Activated CD4-positive, alpha-beta memory T cell treated with anti-CD3 and anti-CD28 coated beads for 36 hours (primary cell): ENCODE data around the gene PALMD. TPM values are rescaled to one million over a fixed set of nuclear protein-coding genes. Genes with fewer than 3 reads are reported as not detected.

Experiments used
- CTCF ChIA-PET: fragments of 350-600 bp; sonication (Branson Sonifier 250); formaldehyde crosslinking; loops from one replicate; lab custom pipeline; 2021; ENCODE audit warnings: antibody characterized with exemption, inconsistent platforms; lab: Charles Lee
- POLR2A ChIA-PET: fragments of 350-600 bp; sonication (Branson Sonifier 250); formaldehyde crosslinking; loops from one replicate; lab custom pipeline; 2021; ENCODE audit warnings: antibody characterized with exemption; lab: Charles Lee
- DNase-seq: peaks from one replicate; pipeline ENCODE4 v3.0.0-alpha.2; 2020
- H3K27ac Mint-ChIP-seq: one replicate; pipeline ENCODE4 v1.8.0; 2021; ENCODE audit warnings: mixed read lengths
- H3K27me3 Mint-ChIP-seq: one replicate; pipeline ENCODE4 v1.8.0; 2021; ENCODE audit warnings: mixed read lengths
- H3K36me3 Mint-ChIP-seq: one replicate; pipeline ENCODE4 v1.8.0; 2021; ENCODE audit warnings: mixed read lengths
- H3K4me1 Mint-ChIP-seq: one replicate; pipeline ENCODE4 v1.8.0; 2021; ENCODE audit warnings: low read depth, mixed read lengths
- H3K4me3 Mint-ChIP-seq: one replicate; pipeline ENCODE4 v1.8.0; 2021; ENCODE audit warnings: mild to moderate bottlenecking, mixed read lengths
- H3K9me3 Mint-ChIP-seq: one replicate; pipeline ENCODE4 v1.8.0; 2021; ENCODE audit warnings: mixed read lengths
- intact Hi-C: fragments of 100-400 bp; cut with micrococcal nuclease; formaldehyde crosslinking; loops from one replicate; pipeline ENCODE4 v1.15.1; 2023
- total RNA-seq, 2 experiments: library from RNA; stranded (reverse); gene quantifications; one replicate each; pipeline ENCODE4 v1.2.3, GENCODE V29; 2021

PALMD gene
- total RNA-seq, 2 experiments from 2014 or later, result not detected

DNA sequence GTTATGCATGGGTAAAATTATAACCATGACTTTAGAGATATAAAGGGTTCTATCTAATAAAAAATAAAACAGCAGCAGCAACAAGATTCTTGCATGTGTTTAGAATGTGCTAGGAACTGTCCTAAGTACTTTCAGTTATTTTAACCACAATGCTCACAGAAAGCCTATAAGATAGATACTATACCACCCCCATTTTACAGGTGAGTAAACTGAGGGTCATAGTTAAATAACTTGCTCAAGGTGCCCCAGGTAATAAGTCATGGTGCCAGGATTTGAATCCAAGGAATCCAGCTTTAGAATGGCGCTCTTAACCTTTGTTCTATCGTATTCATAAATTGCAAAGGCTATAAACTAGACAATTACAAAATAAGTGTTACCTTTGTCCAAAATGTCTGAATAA is 67.1 kb downstream of the PALMD start:
- Mint-ChIP-seq H3K36me3 (no peaks in the 10 kb centered on the region), H3K4me1 (peaks cover 3% of the 10 kb centered on the region), H3K27me3 (no peaks in the 10 kb centered on the region), H3K27ac (no peak overlapping the region), H3K9me3 (no peaks in the 10 kb centered on the region), H3K4me3 (no peak overlapping the region)
- no peak for DNase-seq
- intact Hi-C loops, result no loop called here
- POLR2A ChIA-PET, result no interaction called here
- CTCF ChIA-PET, result no interaction called here

DNA sequence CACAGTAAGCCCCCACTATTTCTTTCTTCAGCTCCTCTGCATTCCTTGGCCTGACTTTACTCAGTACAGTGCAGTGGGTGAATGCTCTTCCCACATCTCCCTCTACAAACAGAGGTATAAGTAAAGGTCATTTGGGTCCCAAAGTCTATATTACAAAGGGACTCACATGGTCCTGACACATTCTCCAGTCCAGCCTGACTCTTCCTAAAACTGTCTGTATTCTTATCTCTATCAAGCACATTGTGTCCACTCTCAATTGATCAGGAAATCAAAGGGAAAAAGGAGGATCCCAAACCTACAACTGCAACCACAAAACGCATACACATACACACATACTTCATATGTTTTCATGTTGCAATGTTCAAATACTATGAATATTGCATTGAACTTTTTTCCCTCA is 71.1 kb downstream of the PALMD start:
- intact Hi-C loops, result no loop called here
- no peaks in the 10 kb centered on the region for H3K27me3 Mint-ChIP-seq
- DNase-seq, result no peak
- ChIA-PET CTCF (interaction anchor here (0.6 kb wide), 1 partner anchor 14 kb away, joined by 3 read pairs; no protein-coding TSS in a partner anchor), POLR2A (interaction anchor here (0.7 kb wide), 1 partner anchor 474 kb away, joined by 4 read pairs; no protein-coding TSS in a partner anchor)
- H3K4me3 Mint-ChIP-seq, result no peak overlapping the region
- no peaks in the 10 kb centered on the region for H3K4me1 Mint-ChIP-seq
- no peaks in the 10 kb centered on the region for H3K36me3 Mint-ChIP-seq
- no peak overlapping the region for H3K27ac Mint-ChIP-seq
- no peaks in the 10 kb centered on the region for H3K9me3 Mint-ChIP-seq

DNA sequence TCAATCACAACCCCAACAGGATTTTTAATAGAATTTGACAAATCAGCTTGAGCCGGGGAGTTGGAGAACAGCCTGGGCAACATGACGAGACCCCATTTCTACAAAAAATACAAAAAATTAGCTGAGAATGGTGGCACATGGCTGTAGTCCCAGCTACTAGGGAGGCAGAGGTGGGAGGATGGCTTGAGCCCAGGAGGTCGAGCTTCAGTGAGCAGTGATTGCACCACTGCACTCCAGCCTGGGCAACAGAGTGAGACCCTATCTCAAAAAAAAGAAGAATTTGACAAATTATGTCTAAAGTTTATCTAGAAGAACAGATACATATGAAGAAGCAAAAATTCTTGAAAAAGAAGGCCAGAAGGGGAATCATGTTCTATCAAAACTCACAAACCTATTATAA is 77.3 kb downstream of the PALMD start:
- no peaks in the 10 kb centered on the region for H3K27me3 Mint-ChIP-seq
- no peak overlapping the region for H3K4me3 Mint-ChIP-seq
- ChIA-PET CTCF (no interaction called here), POLR2A (no interaction called here)
- no peaks in the 10 kb centered on the region for H3K4me1 Mint-ChIP-seq
- no peak for DNase-seq
- H3K9me3 Mint-ChIP-seq, result no peaks in the 10 kb centered on the region
- no peaks in the 10 kb centered on the region for H3K36me3 Mint-ChIP-seq
- no peak overlapping the region for H3K27ac Mint-ChIP-seq
- intact Hi-C loops, result no loop called here

DNA sequence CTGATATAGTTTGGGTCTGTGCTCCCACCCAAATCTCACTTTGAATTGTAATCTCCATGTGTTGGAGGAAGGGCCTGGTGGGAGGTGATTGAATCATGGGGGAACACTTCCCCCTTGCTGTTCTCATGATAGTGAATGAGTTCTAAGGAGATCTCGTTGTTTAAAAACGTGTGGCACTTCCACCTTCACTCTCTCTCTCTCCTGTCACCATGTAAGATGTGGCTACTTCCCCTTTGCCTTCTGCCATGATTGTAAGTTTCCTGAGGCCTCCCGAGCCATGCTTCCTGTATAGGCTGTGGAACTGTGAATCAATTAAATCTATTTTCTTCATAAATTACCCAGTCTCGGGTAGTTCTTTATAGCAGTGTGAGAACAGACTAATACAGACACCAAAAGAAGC is 80.1 kb downstream of the PALMD start:
- no peak overlapping the region for H3K4me3 Mint-ChIP-seq
- H3K27me3 Mint-ChIP-seq, result no peaks in the 10 kb centered on the region
- ChIA-PET POLR2A (no interaction called here), CTCF (no interaction called here)
- no peaks in the 10 kb centered on the region for H3K36me3 Mint-ChIP-seq
- H3K9me3 Mint-ChIP-seq, result no peaks in the 10 kb centered on the region
- intact Hi-C loops, result no loop called here
- no peak for DNase-seq
- no peak overlapping the region for H3K27ac Mint-ChIP-seq
- no peaks in the 10 kb centered on the region for H3K4me1 Mint-ChIP-seq

DNA sequence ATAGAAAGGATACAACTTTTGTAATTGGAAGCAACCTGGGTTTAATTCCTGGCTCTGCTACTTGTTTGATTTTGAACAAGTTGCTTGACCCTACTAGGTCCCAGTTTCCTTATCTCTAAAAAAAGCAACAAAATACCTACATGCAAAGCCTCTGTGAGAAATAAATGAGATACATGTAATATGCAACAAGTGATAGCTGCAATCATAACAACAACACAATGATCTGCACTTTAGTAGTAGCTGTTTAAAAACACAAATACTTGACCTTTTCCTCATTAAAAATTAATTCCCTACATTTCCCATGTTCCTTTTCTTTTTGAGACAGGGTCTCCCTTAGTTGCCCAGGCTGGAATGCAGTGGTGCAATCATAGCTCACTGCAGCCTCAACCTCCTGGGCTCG is 80.5 kb downstream of the PALMD start:
- H3K9me3 Mint-ChIP-seq, result no peaks in the 10 kb centered on the region
- POLR2A ChIA-PET, result no interaction called here
- CTCF ChIA-PET, result no interaction called here
- intact Hi-C loops, result no loop called here
- no peak overlapping the region for H3K4me3 Mint-ChIP-seq
- no peak for DNase-seq
- peaks cover 3% of the 10 kb centered on the region for H3K4me1 Mint-ChIP-seq
- H3K27ac Mint-ChIP-seq, result no peak overlapping the region
- no peaks in the 10 kb centered on the region for H3K27me3 Mint-ChIP-seq
- no peaks in the 10 kb centered on the region for H3K36me3 Mint-ChIP-seq

DNA sequence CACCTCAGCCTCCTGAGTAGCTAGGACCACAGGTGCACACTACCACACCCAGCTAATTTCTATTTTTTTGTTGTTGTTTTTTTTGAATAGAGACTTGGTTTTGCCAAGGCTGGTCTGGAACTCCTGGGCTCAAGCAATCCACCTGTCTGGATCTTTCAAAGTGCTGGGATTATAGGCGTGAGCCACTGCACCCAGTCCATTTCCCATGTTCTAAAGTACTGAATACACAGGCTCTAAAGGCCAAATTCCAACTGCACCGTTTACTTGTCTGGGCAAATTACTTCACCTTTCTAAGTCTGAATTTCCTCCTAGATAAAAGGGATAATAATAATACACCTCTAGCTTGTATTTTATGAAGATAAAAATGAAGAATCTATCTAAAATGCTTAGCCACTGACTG is 80.9 kb downstream of the PALMD start:
- CTCF ChIA-PET, result no interaction called here
- Mint-ChIP-seq H3K27ac (no peak overlapping the region), H3K4me1 (peaks cover 3% of the 10 kb centered on the region), H3K36me3 (no peaks in the 10 kb centered on the region), H3K27me3 (no peaks in the 10 kb centered on the region), H3K9me3 (no peaks in the 10 kb centered on the region), H3K4me3 (no peak overlapping the region)
- no peak for DNase-seq
- intact Hi-C loops, result no loop called here
- POLR2A ChIA-PET, result no interaction called here

DNA sequence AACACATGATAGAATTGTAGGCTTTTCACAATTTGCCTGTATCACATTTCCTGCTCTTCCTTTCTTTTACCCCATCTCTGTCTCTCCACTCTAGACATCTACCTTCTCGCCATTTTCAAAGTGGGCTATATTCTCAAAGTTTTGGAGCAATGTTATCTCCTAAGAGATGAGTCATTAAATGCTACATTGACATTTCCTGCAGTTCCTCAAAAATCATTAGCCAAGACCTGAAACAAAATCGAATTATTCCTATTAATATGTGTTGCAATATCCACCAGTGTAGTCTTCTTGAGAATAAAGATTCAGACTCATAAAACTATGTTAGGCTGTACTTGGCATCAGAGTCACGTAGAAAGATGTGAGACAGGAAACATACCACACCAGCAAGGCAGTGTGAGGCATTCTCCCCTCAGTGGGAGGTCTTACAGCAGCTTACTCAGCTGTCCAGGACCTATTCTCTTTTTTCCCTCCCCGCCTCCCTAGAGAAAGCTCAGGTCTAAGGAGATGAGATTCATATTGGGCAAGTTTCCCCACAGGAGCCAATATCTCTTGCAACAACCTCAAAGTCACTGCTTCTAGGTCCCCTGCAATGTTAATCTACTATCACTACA is 81.8 kb downstream of the PALMD start:
- Mint-ChIP-seq H3K36me3 (no peaks in the 10 kb centered on the region), H3K9me3 (no peaks in the 10 kb centered on the region), H3K27ac (no peak overlapping the region), H3K4me1 (peaks cover 3% of the 10 kb centered on the region), H3K4me3 (no peak overlapping the region), H3K27me3 (no peaks in the 10 kb centered on the region)
- ChIA-PET POLR2A (no interaction called here), CTCF (no interaction called here)
- intact Hi-C loops, result no loop called here
- DNase-seq, result no peak

DNA sequence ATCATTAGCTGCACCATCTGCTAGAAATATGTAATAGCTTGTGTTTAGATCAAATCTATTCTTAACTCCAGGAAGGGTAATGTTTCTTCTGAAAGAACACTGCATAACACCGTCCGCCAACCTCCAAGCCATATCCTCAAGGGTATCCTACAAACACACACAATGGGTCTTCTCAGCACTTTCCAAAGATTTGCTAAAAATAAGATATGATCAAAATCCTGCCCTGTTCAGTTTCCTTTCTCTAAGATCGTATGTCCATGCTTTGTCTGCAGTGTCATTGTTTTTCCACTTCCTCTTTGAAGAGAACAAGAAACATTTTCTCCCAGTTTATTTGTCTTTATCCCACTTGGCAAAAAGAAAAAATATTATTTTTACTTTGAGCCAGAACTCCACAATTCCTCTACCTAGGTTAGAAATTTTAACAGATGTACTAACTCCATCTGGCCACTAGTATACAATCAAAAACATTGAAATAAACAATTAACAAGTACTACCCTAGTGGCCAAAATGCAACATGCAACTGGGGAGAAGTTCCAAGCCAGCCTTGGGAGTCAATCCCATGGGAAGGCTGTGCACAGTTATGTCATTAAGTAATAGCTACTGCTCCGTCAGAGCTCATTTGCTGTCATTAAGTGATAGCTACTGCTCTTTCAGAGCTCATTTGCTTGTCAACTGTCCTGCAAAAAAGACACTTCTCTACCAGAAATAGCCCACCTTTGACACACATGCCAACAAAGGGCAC is 82.8 kb downstream of the PALMD start:
- H3K9me3 Mint-ChIP-seq, result no peaks in the 10 kb centered on the region
- ChIA-PET POLR2A (no interaction called here), CTCF (no interaction called here)
- no peak overlapping the region for H3K27ac Mint-ChIP-seq
- intact Hi-C loops, result no loop called here
- no peak for DNase-seq
- peaks cover 3% of the 10 kb centered on the region for H3K4me1 Mint-ChIP-seq
- no peaks in the 10 kb centered on the region for H3K27me3 Mint-ChIP-seq
- H3K36me3 Mint-ChIP-seq, result no peaks in the 10 kb centered on the region
- H3K4me3 Mint-ChIP-seq, result no peak overlapping the region

DNA sequence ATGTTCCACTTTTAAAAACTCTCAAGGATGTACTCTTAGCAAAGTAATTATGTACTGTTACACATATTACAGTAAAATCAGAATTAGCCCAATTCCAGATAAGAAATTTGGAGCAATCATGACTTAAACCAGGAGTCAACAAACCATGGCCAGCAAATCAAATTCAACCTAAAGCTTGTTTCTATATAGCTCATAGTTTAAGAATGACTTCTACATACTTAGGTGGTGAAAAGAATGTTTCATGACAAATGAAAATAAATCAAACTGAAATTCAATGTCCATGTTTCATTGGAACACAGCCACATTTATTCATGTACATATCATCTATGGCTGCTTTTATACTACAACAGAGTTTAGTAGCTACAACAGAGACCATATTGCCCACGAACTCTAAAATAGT is 85.5 kb downstream of the PALMD start:
- Mint-ChIP-seq H3K4me1 (peaks cover 3% of the 10 kb centered on the region), H3K36me3 (no peaks in the 10 kb centered on the region), H3K9me3 (no peaks in the 10 kb centered on the region), H3K4me3 (no peak overlapping the region), H3K27me3 (no peaks in the 10 kb centered on the region), H3K27ac (no peak overlapping the region)
- intact Hi-C loops, result no loop called here
- ChIA-PET CTCF (interaction anchor here (0.5 to 1.4 kb wide), 2 partner anchors 14 to 46 kb away, joined by 3 to 4 read pairs; no protein-coding TSS in a partner anchor), POLR2A (interaction anchor here (0.6 kb wide), 1 partner anchor 85 kb away, joined by 4 read pairs; no protein-coding TSS in a partner anchor)
- no peak for DNase-seq

DNA sequence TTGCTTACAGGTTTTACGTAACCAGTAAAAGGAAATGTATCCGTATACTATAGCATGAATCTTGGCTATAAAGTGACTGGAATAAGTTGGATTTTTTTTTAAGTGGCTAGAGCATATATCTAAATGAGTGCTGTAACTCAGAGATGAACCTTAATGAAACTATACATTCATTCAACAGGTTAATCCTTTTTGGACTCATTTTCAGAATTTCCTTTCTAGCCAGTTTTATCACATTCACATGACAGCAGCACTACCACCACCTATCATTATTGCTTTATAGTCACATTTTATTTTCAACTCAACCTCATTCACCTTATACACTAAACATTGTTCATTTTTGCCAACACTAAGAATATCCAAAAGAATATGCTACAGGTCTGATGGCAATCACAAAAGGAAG is 89.9 kb downstream of the PALMD start:
- no peaks in the 10 kb centered on the region for H3K9me3 Mint-ChIP-seq
- H3K4me1 Mint-ChIP-seq, result peaks cover 3% of the 10 kb centered on the region
- H3K27me3 Mint-ChIP-seq, result no peaks in the 10 kb centered on the region
- no peak for DNase-seq
- no peak overlapping the region for H3K4me3 Mint-ChIP-seq
- POLR2A ChIA-PET, result no interaction called here
- H3K36me3 Mint-ChIP-seq, result no peaks in the 10 kb centered on the region
- intact Hi-C loops, result no loop called here
- H3K27ac Mint-ChIP-seq, result no peak overlapping the region
- CTCF ChIA-PET, result no interaction called here

DNA sequence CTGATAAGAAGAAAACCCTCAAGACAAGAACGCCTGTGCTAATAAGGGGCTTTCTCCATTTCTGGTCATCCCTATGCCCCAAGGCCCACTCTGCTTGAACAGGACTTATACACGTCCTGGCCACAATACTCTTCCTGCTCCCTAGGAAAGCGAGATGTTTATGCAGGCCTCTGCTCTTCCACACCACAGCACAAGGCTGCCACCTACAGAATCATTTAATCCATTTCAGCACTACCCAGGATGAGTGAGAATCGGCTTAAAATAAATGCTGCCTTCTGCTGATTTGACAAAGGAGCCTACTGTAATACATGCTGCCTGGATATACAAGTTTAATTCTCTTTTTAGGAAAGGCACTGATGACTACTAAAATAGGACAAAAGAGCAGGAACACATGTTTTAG is 91.1 kb downstream of the PALMD start:
- Mint-ChIP-seq H3K36me3 (no peaks in the 10 kb centered on the region), H3K4me1 (no peaks in the 10 kb centered on the region), H3K9me3 (no peaks in the 10 kb centered on the region), H3K27me3 (no peaks in the 10 kb centered on the region), H3K4me3 (no peak overlapping the region), H3K27ac (no peak overlapping the region)
- no peak for DNase-seq
- ChIA-PET POLR2A (no interaction called here), CTCF (no interaction called here)
- intact Hi-C loops, result no loop called here

DNA sequence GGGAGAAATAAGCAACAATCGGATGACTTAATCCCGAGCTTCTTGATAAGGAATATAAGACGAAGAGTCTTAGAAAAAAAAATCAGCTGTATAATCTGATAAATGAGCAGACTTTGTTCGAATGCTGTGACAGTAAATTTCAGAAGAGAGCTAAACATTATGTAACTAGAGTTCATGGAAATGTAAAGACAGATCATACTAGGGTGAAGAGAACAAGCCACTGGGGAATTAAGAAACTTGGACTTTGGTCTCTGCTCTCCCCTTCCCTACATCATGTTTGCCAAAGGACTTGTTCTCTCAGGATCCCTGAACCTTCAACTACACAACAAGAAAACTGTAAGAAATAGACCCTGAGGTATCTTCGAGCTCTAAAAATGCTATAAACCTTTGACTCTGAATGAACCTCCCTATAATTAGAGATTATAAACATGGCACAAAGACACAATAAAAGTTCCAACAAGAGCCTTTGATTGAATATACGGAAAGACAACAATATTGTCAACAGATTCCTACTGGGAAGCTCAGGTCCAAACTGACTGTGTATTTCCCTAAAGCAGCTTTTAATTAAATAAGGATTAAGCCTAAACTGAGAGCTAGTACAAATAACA is 93.0 kb downstream of the PALMD start:
- H3K27me3 Mint-ChIP-seq, result no peaks in the 10 kb centered on the region
- no peak overlapping the region for H3K27ac Mint-ChIP-seq
- H3K9me3 Mint-ChIP-seq, result no peaks in the 10 kb centered on the region
- no peaks in the 10 kb centered on the region for H3K4me1 Mint-ChIP-seq
- ChIA-PET CTCF (no interaction called here), POLR2A (no interaction called here)
- H3K36me3 Mint-ChIP-seq, result no peaks in the 10 kb centered on the region
- no peak overlapping the region for H3K4me3 Mint-ChIP-seq
- intact Hi-C loops, result no loop called here
- no peak for DNase-seq
